Astrocyte of the spinal cord (primary cell): ENCODE results near the gene CCDC39.

ENCODE experiments used
- DNase-seq: peaks from one replicate; pipeline ENCODE4 v3.0.0; 2011; ENCODE audit warnings: low read depth, low spot score
- H3K4me3 ChIP-seq: 2 replicates; pipeline ENCODE4 v1.5.1; 2011; ENCODE audit warnings: low read depth, mild to moderate bottlenecking, low read length, moderate library complexity
- CTCF ChIP-seq: IDR thresholded peaks from 2 replicates; pipeline ENCODE4 v1.5.1; 2012; ENCODE audit warnings: low read depth, mild to moderate bottlenecking, low read length, inconsistent platforms
- in situ Hi-C: cut with HindIII; loops from 2 replicates; pipeline ENCODE4 v1.10.0; 2017; ENCODE audit warnings: low sequenced_read_pairs

Gene CCDC39

GRCh38 chr3:180617049-180617448 lies 62.2 kb downstream of the CCDC39 start:
- no peak overlapping the region for H3K4me3 ChIP-seq
- in situ Hi-C loops = no loop called here
- DNase-seq = no peak
- TF ChIP-seq CTCF = no peak

- TF ChIP-seq CTCF = no peak
- in situ Hi-C loops = no loop called here
- DNase-seq = no peak
- H3K4me3 ChIP-seq = no peak overlapping the region
Observed at GRCh38 chr3:180615954-180616353, 63.3 kb downstream of the CCDC39 start.

- in situ Hi-C loops = no loop called here
- TF ChIP-seq CTCF = no peak
- DNase-seq = no peak
- no peak overlapping the region for H3K4me3 ChIP-seq
Observed at GRCh38 chr3:180612364-180612763, 66.9 kb downstream of the CCDC39 start.

GRCh38 chr3:180611006-180611405 lies 68.3 kb downstream of the CCDC39 start:
- no peak overlapping the region for H3K4me3 ChIP-seq
- TF ChIP-seq CTCF = no peak
- in situ Hi-C loops = no loop called here
- DNase-seq = no peak

GRCh38 chr3:180601688-180602666 lies 77.3 kb downstream of the CCDC39 start, which contains the start of gene TTC14:
Gene TTC14 (plus strand): TSS chr3:180602163. CDS start chr3:180602262, 99 bp downstream.
- peak; percentile 97 for DNase-seq
- in situ Hi-C loops = no loop called here
- peak within 1 kb of the TSS; percentile 87 for H3K4me3 ChIP-seq
- TF ChIP-seq CTCF = no peak

GRCh38 chr3:180600473-180600872 lies 78.8 kb downstream of the CCDC39 start:
- in situ Hi-C loops = no loop called here
- no peak for DNase-seq

More at GRCh38 chr3:180600473-180600872, 78.8 kb downstream of the CCDC39 start:
- no peak overlapping the region for H3K4me3 ChIP-seq
- TF ChIP-seq CTCF = no peak
